ENCODE measurements around the gene SCLT1.

The SCLT1 gene

GRCh38 chr4:128946916-128947315, 146.4 kb downstream of the SCLT1 start:
- H3K4me3 ChIP-seq (ENCODE audit: low read depth, low read length) = no peak overlapping the region
- TF ChIP-seq, protein P1, sequence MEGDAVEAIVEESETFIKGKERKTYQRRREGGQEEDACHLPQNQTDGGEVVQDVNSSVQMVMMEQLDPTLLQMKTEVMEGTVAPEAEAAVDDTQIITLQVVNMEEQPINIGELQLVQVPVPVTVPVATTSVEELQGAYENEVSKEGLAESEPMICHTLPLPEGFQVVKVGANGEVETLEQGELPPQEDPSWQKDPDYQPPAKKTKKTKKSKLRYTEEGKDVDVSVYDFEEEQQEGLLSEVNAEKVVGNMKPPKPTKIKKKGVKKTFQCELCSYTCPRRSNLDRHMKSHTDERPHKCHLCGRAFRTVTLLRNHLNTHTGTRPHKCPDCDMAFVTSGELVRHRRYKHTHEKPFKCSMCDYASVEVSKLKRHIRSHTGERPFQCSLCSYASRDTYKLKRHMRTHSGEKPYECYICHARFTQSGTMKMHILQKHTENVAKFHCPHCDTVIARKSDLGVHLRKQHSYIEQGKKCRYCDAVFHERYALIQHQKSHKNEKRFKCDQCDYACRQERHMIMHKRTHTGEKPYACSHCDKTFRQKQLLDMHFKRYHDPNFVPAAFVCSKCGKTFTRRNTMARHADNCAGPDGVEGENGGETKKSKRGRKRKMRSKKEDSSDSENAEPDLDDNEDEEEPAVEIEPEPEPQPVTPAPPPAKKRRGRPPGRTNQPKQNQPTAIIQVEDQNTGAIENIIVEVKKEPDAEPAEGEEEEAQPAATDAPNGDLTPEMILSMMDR (IDR thresholded peaks at IDR 0.05; ENCODE audit: borderline replicate concordance, insufficient read depth, low read depth, low read length) = no peak

DNA sequence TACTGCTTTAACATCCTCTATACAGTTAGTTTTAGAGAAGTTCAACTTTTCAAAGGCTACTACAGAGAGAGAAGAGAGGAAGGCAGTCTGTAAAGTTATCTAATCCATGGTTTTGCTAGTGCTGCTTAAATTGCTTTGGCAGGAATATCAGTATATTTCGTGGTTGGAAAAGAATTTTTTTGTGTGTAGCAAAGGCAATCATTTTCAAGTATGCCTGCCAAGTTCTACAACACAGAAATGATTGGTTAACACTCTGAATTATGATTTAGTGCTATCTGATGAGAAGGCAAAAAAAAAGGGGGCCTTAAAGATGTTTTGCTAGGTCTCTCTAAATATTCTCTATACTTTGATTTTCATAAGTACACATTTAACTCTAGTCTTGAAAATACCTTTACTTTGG, 150.7 kb downstream of the SCLT1 start:
- no peak overlapping the region for H3K4me3 ChIP-seq (ENCODE audit: low read depth, low read length)
- TF ChIP-seq, protein P1 (IDR thresholded peaks at IDR 0.05; ENCODE audit: borderline replicate concordance, insufficient read depth, low read depth, low read length) = no peak

DNA sequence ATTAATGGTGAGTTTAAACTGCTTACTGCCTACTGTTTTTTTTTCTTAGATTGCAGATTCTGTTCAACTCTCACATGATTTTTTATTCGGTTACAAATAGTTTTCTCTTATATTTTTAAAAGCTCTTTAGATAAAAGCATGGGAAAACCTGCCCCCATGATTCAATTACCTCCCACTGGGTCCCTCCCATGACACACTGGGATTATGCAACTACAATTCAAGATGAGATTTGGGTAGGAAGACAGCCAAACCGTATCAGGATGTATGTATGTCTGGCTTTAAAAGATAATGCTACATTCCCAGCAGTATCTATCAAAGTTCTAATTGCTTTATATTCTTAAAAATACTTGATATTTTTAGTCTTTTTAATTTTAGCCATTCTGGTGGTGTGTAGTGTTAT, 152.4 kb downstream of the SCLT1 start:
- TF ChIP-seq, protein P1 (IDR thresholded peaks at IDR 0.05; ENCODE audit: borderline replicate concordance, insufficient read depth, low read depth, low read length) = no peak
- no peak overlapping the region for H3K4me3 ChIP-seq (ENCODE audit: low read depth, low read length)

GRCh38 chr4:128930051-128930450, 163.3 kb downstream of the SCLT1 start:
- TF ChIP-seq, protein P1 (IDR thresholded peaks at IDR 0.05; ENCODE audit: borderline replicate concordance, insufficient read depth, low read depth, low read length) = no peak

GRCh38 chr4:128924951-128925350, 168.4 kb downstream of the SCLT1 start:
- TF ChIP-seq, protein P1 (IDR thresholded peaks at IDR 0.05; ENCODE audit: borderline replicate concordance, insufficient read depth, low read depth, low read length) = no peak
- no peak overlapping the region for H3K4me3 ChIP-seq (ENCODE audit: low read depth, low read length)

More at GRCh38 chr4:128930051-128930450, 163.3 kb downstream of the SCLT1 start:
- H3K4me3 ChIP-seq (ENCODE audit: low read depth, low read length) = no peak overlapping the region

GRCh38 chr4:128921954-128922353, 171.4 kb downstream of the SCLT1 start:
- TF ChIP-seq, protein P1 (IDR thresholded peaks at IDR 0.05; ENCODE audit: borderline replicate concordance, insufficient read depth, low read depth, low read length) = no peak
- no peak overlapping the region for H3K4me3 ChIP-seq (ENCODE audit: low read depth, low read length)

GRCh38 chr4:128917781-128918180, 175.6 kb downstream of the SCLT1 start:
- no peak overlapping the region for H3K4me3 ChIP-seq (ENCODE audit: low read depth, low read length)
- TF ChIP-seq, protein P1 (IDR thresholded peaks at IDR 0.05; ENCODE audit: borderline replicate concordance, insufficient read depth, low read depth, low read length) = no peak

Data from GM12875 (cell line).